ENCODE data around the gene SPDEF.

Gene SPDEF

DNA sequence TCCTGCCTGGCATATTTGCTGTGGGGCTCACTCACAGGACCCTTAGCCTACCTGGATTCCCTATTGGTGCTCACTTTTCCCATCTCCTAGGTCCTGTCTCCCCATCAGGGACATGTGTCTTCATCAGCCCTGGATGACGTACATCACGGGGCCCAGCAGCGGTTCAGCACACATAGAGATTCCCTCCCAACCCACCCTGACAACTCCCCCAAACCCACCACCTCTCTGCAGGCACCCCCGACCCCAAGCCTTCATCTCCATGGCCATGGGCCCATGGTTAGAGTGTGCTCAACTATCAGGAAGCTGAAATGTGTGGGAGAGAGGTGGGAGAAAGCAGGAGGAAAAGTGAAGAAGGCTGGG, 25.4 kb upstream of the SPDEF start:
- H3K27me3 ChIP-seq (ENCODE audit: insufficient read depth, low read length): no peaks in the 10 kb centered on the region
- no peaks in the 10 kb centered on the region for H3K9me3 ChIP-seq (ENCODE audit: insufficient read depth, low read depth, low read length)
- H3K27ac ChIP-seq (ENCODE audit: low read length): no peak overlapping the region
- no peak overlapping the region; the same call in 1 of the 2 replicates for H3K9ac ChIP-seq (ENCODE audit: low read depth, low read length)
- H3K4me3 ChIP-seq (ENCODE audit: low read length): no peak overlapping the region
- peaks cover 4% of the 10 kb centered on the region; the same call in 1 of the 2 replicates for H3K4me1 ChIP-seq (ENCODE audit: insufficient read depth, low read length)
- no peaks in the 10 kb centered on the region for H3K36me3 ChIP-seq (ENCODE audit: insufficient read depth, low read depth, low read length)

- Histone ChIP-seq H3K36me3 (ENCODE audit: insufficient read depth, low read depth, low read length) (no peaks in the 10 kb centered on the region), H3K9ac (ENCODE audit: low read depth, low read length) (no peak overlapping the region; the same call in 1 of the 2 replicates), H3K9me3 (ENCODE audit: insufficient read depth, low read depth, low read length) (no peaks in the 10 kb centered on the region)
Measured at GRCh38 chr6:34580707-34581560, 24.8 kb upstream of the SPDEF start.

DNA sequence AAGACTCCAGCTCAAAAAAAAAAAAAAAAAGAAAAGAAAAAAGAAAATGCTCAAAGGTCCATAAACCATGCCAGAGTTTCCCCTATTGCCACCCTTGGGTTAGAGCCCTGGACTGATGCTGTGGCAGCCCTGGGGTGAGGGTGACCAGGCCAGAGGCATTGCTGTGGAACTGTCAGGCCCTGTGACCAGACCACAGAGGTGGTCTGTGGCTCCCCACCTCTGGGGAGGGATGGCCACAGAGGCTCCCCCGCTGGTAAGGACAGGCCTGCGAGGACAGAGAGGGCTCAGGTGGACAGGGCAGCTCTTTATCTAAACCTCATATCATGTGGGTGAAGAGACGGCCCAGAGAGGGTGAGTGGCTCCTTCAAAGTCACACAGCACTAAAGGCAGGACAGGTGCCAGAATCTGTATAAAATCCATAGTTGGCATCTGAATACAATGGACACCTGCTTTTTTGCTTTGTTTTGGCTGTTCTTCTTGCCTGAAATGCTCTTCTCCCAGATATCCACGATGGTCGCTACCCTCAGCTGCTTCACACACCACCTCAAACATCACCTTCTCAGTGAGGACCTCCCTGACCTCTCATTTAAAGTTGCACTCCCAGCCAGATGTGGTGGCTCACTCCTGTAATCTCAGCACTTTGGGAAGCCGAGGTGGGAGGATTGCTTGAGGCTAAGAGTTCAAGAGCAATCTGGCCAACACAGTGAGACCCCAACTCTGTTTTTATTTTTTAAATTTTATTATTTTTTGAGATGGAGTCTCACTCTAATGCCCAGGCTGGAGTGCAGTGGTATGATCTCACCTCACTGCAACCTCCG, 22.5 kb upstream of the SPDEF start:
- H3K9ac ChIP-seq (ENCODE audit: low read depth, low read length): no peak overlapping the region
- H3K27me3 ChIP-seq (ENCODE audit: insufficient read depth, low read length): no peaks in the 10 kb centered on the region
- peaks cover 11% of the 10 kb centered on the region; the same call in 1 of the 2 replicates for H3K4me1 ChIP-seq (ENCODE audit: insufficient read depth, low read length)
- no peak overlapping the region for H3K27ac ChIP-seq (ENCODE audit: low read length)
- no peaks in the 10 kb centered on the region for H3K36me3 ChIP-seq (ENCODE audit: insufficient read depth, low read depth, low read length)
- H3K9me3 ChIP-seq (ENCODE audit: insufficient read depth, low read depth, low read length): no peaks in the 10 kb centered on the region
- no peak overlapping the region for H3K4me3 ChIP-seq (ENCODE audit: low read length)

More at GRCh38 chr6:34580707-34581560, 24.8 kb upstream of the SPDEF start:
- Histone ChIP-seq H3K4me1 (ENCODE audit: insufficient read depth, low read length) (peaks cover 4% of the 10 kb centered on the region; the same call in 1 of the 2 replicates), H3K27me3 (ENCODE audit: insufficient read depth, low read length) (no peaks in the 10 kb centered on the region), H3K27ac (ENCODE audit: low read length) (no peak overlapping the region), H3K4me3 (ENCODE audit: low read length) (no peak overlapping the region)

DNA sequence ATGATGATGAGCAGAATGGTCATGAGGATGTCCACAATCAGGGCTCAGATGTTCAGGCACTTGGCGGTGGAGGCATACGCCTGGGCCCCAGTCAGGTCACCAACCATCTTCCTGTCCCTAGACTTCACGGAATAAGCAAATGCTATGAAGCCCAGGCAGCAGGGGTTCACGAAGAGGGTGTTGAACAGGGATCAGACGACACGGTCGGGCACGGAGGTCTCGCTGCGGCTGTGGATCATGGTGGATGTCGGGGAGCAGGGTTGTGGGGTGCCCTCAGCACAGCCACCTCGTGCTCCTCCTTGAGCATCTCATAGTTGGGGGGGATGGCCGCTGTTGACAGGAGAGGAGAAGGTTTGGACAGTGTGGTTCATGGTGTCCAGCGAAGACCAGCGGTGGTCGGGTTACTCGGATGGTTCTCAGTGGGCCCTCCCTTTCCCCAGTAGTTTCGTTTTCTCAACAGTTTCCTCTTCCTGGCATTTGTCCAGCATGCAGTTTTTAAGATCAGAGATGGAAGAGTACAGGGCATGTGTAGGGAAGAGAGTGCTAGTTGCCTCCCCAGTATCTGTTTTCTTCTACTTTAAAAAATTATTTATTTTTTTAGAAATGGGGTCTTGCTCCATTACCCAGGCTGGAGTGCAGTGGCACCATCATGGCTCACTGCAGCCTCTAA, 20.3 kb upstream of the SPDEF start:
- Histone ChIP-seq H3K36me3 (ENCODE audit: insufficient read depth, low read depth, low read length) (no peaks in the 10 kb centered on the region), H3K9ac (ENCODE audit: low read depth, low read length) (no peak overlapping the region), H3K27ac (ENCODE audit: low read length) (no peak overlapping the region), H3K9me3 (ENCODE audit: insufficient read depth, low read depth, low read length) (no peaks in the 10 kb centered on the region), H3K27me3 (ENCODE audit: insufficient read depth, low read length) (no peaks in the 10 kb centered on the region), H3K4me3 (ENCODE audit: low read length) (no peak overlapping the region), H3K4me1 (ENCODE audit: insufficient read depth, low read length) (peaks cover 11% of the 10 kb centered on the region; the same call in 1 of the 2 replicates)

DNA sequence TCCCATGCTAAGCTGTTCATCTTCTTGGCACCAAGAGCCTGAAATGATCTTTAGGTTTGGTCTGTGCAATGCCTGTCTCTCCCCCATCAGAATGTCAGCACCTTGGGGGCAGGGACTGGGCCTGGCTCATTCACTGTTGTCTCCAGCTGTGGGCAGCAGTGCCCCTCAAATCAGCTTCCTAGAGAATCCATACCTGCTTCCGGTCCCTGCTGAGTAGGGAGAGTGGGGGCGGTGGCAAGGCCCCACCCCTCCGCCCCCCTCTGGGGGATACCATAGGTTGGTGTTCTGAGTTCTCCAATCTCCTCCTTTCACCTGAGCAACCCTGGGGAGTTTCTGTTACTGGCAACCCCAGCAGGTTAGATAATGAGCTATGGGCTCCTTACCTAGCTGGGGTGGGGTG, 19.2 kb upstream of the SPDEF start:
- no peaks in the 10 kb centered on the region for H3K36me3 ChIP-seq (ENCODE audit: insufficient read depth, low read depth, low read length)
- no peak overlapping the region for H3K27ac ChIP-seq (ENCODE audit: low read length)
- no peaks in the 10 kb centered on the region for H3K27me3 ChIP-seq (ENCODE audit: insufficient read depth, low read length)
- 0 out of 2 replicates have a peak overlapping the region, but pooled peaks have one; percentile 13 for H3K9ac ChIP-seq (ENCODE audit: low read depth, low read length)
- H3K4me1 ChIP-seq (ENCODE audit: insufficient read depth, low read length): peaks cover 7% of the 10 kb centered on the region; the same call in 1 of the 2 replicates
- H3K9me3 ChIP-seq (ENCODE audit: insufficient read depth, low read depth, low read length): no peaks in the 10 kb centered on the region
- H3K4me3 ChIP-seq (ENCODE audit: low read length): no peak overlapping the region

DNA sequence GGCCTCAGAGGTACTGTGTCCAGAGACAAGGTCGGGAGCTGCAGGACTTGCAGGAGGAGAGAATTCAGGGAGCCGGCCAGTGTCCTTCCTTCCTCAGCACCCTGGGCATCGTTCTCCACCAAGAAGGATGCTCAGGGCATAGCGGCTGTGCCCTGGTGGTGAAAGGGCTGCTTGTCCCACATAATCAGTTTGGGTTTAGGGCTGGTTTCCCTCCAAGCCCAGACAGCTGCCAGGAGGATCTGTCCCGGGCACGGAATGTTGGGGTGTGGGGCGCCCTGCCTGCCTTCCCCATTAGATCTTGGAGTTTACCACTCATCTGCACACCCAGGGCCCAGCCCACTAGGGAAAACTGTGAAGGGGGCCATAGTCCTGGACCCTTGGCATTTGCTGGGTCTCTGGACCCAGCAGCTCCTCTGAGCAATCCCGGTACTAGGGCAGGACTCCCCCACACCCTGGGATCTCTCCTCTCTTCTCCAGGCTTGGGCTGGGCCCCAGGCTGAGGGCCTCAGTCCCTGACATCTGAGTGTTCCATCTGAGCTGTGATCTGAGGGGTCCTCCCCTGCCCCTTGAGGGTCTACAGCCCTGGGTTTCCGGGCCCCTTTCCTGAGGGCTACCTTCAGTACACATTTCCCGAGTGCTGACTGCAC, 18.6 kb upstream of the SPDEF start:
- H3K27ac ChIP-seq (ENCODE audit: low read length): no peak overlapping the region
- no peaks in the 10 kb centered on the region for H3K9me3 ChIP-seq (ENCODE audit: insufficient read depth, low read depth, low read length)
- H3K9ac ChIP-seq (ENCODE audit: low read depth, low read length): 0 out of 2 replicates have a peak overlapping the region, but pooled peaks have one; percentile 13
- H3K36me3 ChIP-seq (ENCODE audit: insufficient read depth, low read depth, low read length): no peaks in the 10 kb centered on the region
- no peak overlapping the region for H3K4me3 ChIP-seq (ENCODE audit: low read length)
- no peaks in the 10 kb centered on the region for H3K27me3 ChIP-seq (ENCODE audit: insufficient read depth, low read length)
- peaks cover 7% of the 10 kb centered on the region; the same call in 1 of the 2 replicates for H3K4me1 ChIP-seq (ENCODE audit: insufficient read depth, low read length)

DNA sequence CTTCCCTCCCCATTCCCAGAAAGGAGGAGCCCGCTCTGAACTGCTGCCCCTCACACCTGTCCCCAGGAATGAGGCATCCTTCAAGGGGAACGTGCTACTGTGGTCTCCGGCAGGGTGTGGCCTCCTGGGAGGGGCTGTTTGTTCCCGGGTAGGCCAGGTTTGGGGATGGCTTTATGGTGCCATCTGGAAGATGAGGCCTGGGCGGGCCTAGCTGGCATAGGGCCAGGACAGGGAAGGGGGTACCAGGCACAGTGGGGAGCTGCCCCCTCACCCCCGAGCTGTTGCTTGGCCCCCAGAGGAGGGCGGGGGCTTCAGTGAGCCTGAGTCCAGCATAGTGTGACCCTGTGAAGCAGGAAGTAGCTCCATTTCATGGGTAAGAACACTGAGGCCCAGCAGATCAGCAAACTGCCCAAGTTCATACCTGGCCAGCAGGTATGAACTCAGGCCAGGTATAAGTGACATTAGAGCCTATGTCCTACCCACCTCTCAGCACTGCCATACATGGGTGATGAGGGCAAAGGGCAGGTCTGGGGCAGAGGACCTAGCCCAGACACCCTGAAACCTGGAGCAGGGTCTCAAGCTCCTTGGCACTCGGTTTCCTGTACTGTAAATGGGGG, 17.5 kb upstream of the SPDEF start:
- no peaks in the 10 kb centered on the region for H3K9me3 ChIP-seq (ENCODE audit: insufficient read depth, low read depth, low read length)
- H3K9ac ChIP-seq (ENCODE audit: low read depth, low read length): no peak overlapping the region
- no peaks in the 10 kb centered on the region for H3K27me3 ChIP-seq (ENCODE audit: insufficient read depth, low read length)
- no peaks in the 10 kb centered on the region for H3K36me3 ChIP-seq (ENCODE audit: insufficient read depth, low read depth, low read length)
- H3K4me1 ChIP-seq (ENCODE audit: insufficient read depth, low read length): peaks cover 7% of the 10 kb centered on the region; the same call in 1 of the 2 replicates
- H3K27ac ChIP-seq (ENCODE audit: low read length): no peak overlapping the region
- no peak overlapping the region for H3K4me3 ChIP-seq (ENCODE audit: low read length)

DNA sequence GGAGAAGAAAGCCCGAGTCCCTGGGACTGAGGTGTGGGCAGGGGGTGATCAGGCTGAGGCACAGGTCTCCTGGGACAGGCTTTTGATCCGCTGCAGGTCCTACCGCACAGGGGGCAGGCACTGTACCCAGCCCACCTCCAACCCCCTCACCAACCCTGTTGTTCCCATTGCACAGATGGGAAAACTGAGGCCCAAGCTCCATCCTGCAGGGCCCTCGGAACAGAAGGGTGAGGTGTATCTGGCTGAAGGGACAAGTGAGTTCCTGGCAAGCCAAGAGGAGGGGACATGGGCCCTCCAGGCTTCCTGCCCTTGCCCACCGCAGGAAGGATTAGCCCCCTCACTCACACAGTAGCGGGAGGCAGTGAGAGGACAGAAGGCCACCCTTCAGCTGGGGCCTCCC, 16.5 kb upstream of the SPDEF start:
- Histone ChIP-seq H3K27me3 (ENCODE audit: insufficient read depth, low read length) (no peaks in the 10 kb centered on the region), H3K4me3 (ENCODE audit: low read length) (no peak overlapping the region), H3K9ac (ENCODE audit: low read depth, low read length) (no peak overlapping the region), H3K9me3 (ENCODE audit: insufficient read depth, low read depth, low read length) (no peaks in the 10 kb centered on the region), H3K27ac (ENCODE audit: low read length) (no peak overlapping the region), H3K4me1 (ENCODE audit: insufficient read depth, low read length) (peaks cover 7% of the 10 kb centered on the region; the same call in 1 of the 2 replicates), H3K36me3 (ENCODE audit: insufficient read depth, low read depth, low read length) (no peaks in the 10 kb centered on the region)

GRCh38 chr6:34572021-34572420, 15.9 kb upstream of the SPDEF start:
- no peak overlapping the region for H3K4me3 ChIP-seq (ENCODE audit: low read length)
- no peak overlapping the region; the same call in 1 of the 2 replicates for H3K9ac ChIP-seq (ENCODE audit: low read depth, low read length)
- no peaks in the 10 kb centered on the region for H3K27me3 ChIP-seq (ENCODE audit: insufficient read depth, low read length)
- H3K27ac ChIP-seq (ENCODE audit: low read length): no peak overlapping the region
- no peaks in the 10 kb centered on the region for H3K9me3 ChIP-seq (ENCODE audit: insufficient read depth, low read depth, low read length)
- no peaks in the 10 kb centered on the region for H3K36me3 ChIP-seq (ENCODE audit: insufficient read depth, low read depth, low read length)
- H3K4me1 ChIP-seq (ENCODE audit: insufficient read depth, low read length): peaks cover 7% of the 10 kb centered on the region; the same call in 1 of the 2 replicates

DNA sequence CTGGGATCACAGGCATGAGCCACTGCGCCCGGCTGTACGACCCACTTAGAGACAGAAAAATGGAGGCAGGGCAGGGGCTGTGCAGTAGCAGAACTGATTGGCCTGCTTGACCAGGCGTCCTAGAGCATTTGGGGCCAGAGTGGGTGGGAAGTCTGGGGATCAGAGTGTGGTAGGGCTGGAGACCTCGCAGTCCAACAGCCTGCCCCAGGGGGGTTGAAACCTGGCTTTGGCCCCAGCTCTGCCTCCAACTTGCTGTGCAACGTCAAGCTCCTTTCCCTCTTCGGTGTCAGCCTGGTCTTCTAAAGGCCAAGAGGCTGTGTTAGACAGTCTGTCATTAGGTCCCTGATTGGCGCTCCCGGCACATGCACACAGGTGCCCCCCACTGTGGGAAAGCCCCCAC, 15.3 kb upstream of the SPDEF start:
- H3K9me3 ChIP-seq (ENCODE audit: insufficient read depth, low read depth, low read length): no peaks in the 10 kb centered on the region
- no peak overlapping the region for H3K9ac ChIP-seq (ENCODE audit: low read depth, low read length)

More for the DNA sequence above, 15.3 kb upstream of the SPDEF start:
- Histone ChIP-seq H3K36me3 (ENCODE audit: insufficient read depth, low read depth, low read length) (no peaks in the 10 kb centered on the region), H3K4me3 (ENCODE audit: low read length) (no peak overlapping the region), H3K4me1 (ENCODE audit: insufficient read depth, low read length) (peaks cover 7% of the 10 kb centered on the region; the same call in 1 of the 2 replicates), H3K27ac (ENCODE audit: low read length) (no peak overlapping the region), H3K27me3 (ENCODE audit: insufficient read depth, low read length) (no peaks in the 10 kb centered on the region)

Data from iPS-20b (cell line).